Smooth muscle cell (in vitro differentiated cells): ENCODE results near the gene SPDYE5. TPM values are rescaled to one million over a fixed set of nuclear protein-coding genes. Genes with fewer than 3 reads are reported as not detected.
"Not testable (repeated sequence)": the region's sequence is repeated elsewhere in the genome, so short reads cannot be mapped to it uniquely, and the experiment has no call there.

Source experiments
- DNase-seq: peaks from one replicate; lab custom pipeline; 2025; ENCODE audit not compliant: unreplicated experiment; lab: John Stamatoyannopoulos, UW
- H2AFZ ChIP-seq: fragments of 200-600 bp; sonication (generic); 2 replicates; pipeline ENCODE4 v1.6.0; 2016; ENCODE audit warnings: antibody characterized with exemption, low read depth, mild to moderate bottlenecking
- H3F3A ChIP-seq: fragments of 200-600 bp; sonication (generic); 2 replicates; pipeline ENCODE4 v1.6.0; 2017; ENCODE audit warnings: antibody characterized with exemption, low read depth
- H3K27ac ChIP-seq: fragments of 200-600 bp; sonication (generic); 2 replicates; pipeline ENCODE4 v1.5.1; 2016; ENCODE audit warnings: low read depth, mild to moderate bottlenecking
- H3K27me3 ChIP-seq: fragments of 200-600 bp; sonication (generic); 2 replicates; pipeline ENCODE4 v1.6.1; 2016; ENCODE audit warnings: low read depth, mild to moderate bottlenecking
- H3K36me3 ChIP-seq: fragments of 200-600 bp; sonication (generic); 2 replicates; pipeline ENCODE4 v1.5.1; 2016; ENCODE audit warnings: low read depth
- H3K4me1 ChIP-seq: fragments of 200-600 bp; sonication (generic); 2 replicates; pipeline ENCODE4 v1.5.1; 2016; ENCODE audit warnings: low read depth
- H3K4me2 ChIP-seq: fragments of 200-600 bp; sonication (generic); 2 replicates; pipeline ENCODE4 v1.6.0; 2016; ENCODE audit warnings: mild to moderate bottlenecking
- H3K4me3 ChIP-seq: fragments of 200-600 bp; sonication (generic); 2 replicates; pipeline ENCODE4 v1.5.1; 2016; ENCODE audit warnings: mild to moderate bottlenecking
- H3K79me2 ChIP-seq: fragments of 200-600 bp; sonication (generic); 2 replicates; pipeline ENCODE4 v1.6.0; 2016; ENCODE audit warnings: low read depth, mild to moderate bottlenecking
- H3K9ac ChIP-seq: fragments of 200-600 bp; sonication (generic); 2 replicates; pipeline ENCODE4 v1.6.0; 2016; ENCODE audit warnings: low read depth
- H3K9me3 ChIP-seq: fragments of 200-600 bp; sonication (generic); replicated peaks from 2 replicates; pipeline ENCODE4 v1.5.1; 2016; ENCODE audit warnings: low read depth
- H4K20me1 ChIP-seq: fragments of 200-600 bp; sonication (generic); 2 replicates; pipeline ENCODE4 v1.6.0; 2016; ENCODE audit warnings: low read depth
- WGBS: methylation state at CpG from one replicate; pipeline ENCODE4 v1.1.7; 2016; ENCODE audit warnings: low lambda C conversion rate; 5-methylcytosine and 5-hydroxymethylcytosine counted together
- polyA plus RNA-seq: library from polyadenylated mRNA; unstranded; fragments of >200 nt; fragmentation: Nextera tagmentation; extraction: Ambion mirVana; gene quantifications from 2 replicates; pipeline ENCODE4 v1.2.1, GENCODE V29; 2016
- total RNA-seq: library from RNA; depleted of rRNA; stranded (reverse); fragments of >200 nt; gene quantifications from 2 replicates; pipeline ENCODE4 v1.2.3, GENCODE V29; 2014

The SPDYE5 gene
- total and polyA plus RNA-seq, 2 experiments from 2014 or later, result 0.22 TPM; not detected in 1

DNA sequence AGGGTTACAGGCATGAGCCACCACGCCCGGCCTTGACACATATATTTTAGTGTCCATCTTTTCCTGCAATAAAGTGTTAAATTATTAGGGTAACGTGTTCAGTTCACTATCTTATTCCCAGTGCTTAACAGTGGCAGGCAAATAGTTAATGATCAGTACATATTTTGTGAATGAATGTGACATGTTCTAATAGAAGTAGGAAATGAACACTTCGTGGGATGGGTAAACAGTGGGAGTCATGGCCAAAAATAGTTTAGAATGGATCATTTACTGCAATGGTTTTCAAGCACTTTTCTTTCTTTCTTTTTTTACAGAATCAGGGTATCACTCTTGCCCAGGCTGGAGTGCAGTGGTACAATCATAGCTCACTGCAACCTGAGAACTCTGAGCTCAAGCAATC, 22.0 kb upstream of the SPDYE5 start:
- not testable (repeated sequence) for H3K27ac ChIP-seq, H2AFZ ChIP-seq, DNase-seq, H3K4me3 ChIP-seq, H3F3A ChIP-seq, H3K4me2 ChIP-seq, H3K27me3 ChIP-seq, H3K4me1 ChIP-seq, H3K9ac ChIP-seq, H4K20me1 ChIP-seq, H3K9me3 ChIP-seq, H3K79me2 ChIP-seq
- no CpG with 5 or more reads among the region's 4 CpGs for WGBS
- peaks cover 12% of the 10 kb centered on the region for H3K36me3 ChIP-seq

DNA sequence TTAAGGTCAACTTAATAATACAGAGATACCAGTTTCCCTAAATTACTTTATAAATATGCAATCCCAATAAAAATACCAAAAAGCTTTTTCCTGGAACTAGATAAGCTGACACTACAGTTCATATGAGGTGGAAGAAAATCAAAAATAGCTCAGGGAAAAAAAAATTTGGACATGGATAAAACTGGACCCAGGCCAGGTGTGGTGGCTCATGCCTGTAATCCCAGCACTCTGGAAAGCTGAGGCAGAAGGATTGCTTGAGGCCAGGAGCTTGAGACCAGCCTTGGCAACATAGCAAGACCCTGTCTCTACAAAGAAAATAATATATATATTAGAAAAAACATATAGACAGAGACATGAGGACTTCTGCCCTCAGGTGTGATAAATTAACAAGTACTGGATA, 14.7 kb upstream of the SPDYE5 start:
- not testable (repeated sequence) for H3K4me3 ChIP-seq, H3K9ac ChIP-seq, H3K4me1 ChIP-seq, H3K9me3 ChIP-seq, H3K27me3 ChIP-seq, H3K36me3 ChIP-seq, DNase-seq, H2AFZ ChIP-seq, H3K27ac ChIP-seq, H3K4me2 ChIP-seq, H3F3A ChIP-seq
- Histone ChIP-seq H4K20me1 (peaks cover 30% of the 10 kb centered on the region), H3K79me2 (peaks cover 15% of the 10 kb centered on the region)

DNA sequence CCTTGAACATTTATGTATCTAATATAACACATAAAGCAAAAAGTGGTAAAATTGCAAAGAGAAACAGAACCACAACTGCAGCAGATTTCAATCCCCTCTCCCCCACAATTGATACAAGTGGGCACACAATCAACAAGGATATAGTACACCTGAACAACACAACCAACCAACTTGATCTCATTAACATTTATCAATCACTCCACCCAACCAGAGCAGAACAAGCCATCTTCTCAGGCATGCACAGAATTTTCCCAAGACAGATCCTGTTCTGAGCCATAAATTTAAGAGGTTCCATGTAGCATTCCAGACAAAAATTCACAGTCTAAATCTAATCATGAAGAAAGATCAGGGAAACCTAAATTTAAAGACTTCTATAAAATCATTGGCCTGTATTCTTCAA, 11.8 kb upstream of the SPDYE5 start:
- not testable (repeated sequence) for H3K27ac ChIP-seq, H3K4me3 ChIP-seq, H3K27me3 ChIP-seq, DNase-seq, H3K4me1 ChIP-seq, H3K36me3 ChIP-seq, H3K9me3 ChIP-seq, H3F3A ChIP-seq, H3K4me2 ChIP-seq, H2AFZ ChIP-seq, H3K9ac ChIP-seq
- Histone ChIP-seq H3K79me2 (peaks cover 18% of the 10 kb centered on the region), H4K20me1 (peaks cover 33% of the 10 kb centered on the region)

DNA sequence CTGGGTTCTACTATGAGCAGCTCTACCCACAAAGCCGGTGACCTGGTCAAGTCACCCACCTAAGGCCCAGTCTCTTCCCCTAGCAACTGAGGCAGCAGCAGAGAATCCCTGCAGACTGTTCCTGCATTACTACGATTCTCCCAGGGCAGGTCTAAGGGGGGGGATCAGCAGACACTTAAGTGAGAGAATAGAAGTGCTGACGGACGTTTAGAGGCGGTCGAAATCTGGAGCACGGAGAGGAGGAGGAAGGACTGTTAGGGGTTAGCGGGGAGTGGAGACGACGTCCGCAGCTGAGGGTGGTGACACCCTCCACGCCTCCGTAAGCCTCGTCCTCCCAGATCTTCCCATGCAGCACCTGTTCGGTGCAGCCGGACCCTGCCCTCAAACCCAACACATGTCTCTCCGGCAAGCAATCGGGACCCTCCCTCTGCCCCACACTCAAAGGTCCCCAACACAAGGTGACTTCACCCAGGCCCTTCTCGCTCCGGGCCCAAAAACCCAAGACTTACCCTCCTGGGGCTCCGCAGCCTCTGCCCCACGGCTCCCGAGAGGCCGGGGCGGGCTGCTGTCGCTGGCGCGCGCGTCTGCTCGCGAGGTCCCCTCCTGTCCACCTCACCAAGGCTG, 6.7 kb upstream of the SPDYE5 start:
- Histone ChIP-seq H3K4me2 (peak overlapping the region; percentile 96), H3K4me3 (peak overlapping the region; percentile 98), H3K9ac (peak overlapping the region; percentile 82), H3K27ac (peak overlapping the region; percentile 71), H3K79me2 (peaks cover 13% of the 10 kb centered on the region), H4K20me1 (peaks cover 17% of the 10 kb centered on the region)
- not testable (repeated sequence) for H3K4me1 ChIP-seq, H2AFZ ChIP-seq, H3K9me3 ChIP-seq, DNase-seq, H3K27me3 ChIP-seq, H3F3A ChIP-seq, H3K36me3 ChIP-seq
- 2% methylated on average over 32 of the region's 32 CpGs for WGBS

DNA sequence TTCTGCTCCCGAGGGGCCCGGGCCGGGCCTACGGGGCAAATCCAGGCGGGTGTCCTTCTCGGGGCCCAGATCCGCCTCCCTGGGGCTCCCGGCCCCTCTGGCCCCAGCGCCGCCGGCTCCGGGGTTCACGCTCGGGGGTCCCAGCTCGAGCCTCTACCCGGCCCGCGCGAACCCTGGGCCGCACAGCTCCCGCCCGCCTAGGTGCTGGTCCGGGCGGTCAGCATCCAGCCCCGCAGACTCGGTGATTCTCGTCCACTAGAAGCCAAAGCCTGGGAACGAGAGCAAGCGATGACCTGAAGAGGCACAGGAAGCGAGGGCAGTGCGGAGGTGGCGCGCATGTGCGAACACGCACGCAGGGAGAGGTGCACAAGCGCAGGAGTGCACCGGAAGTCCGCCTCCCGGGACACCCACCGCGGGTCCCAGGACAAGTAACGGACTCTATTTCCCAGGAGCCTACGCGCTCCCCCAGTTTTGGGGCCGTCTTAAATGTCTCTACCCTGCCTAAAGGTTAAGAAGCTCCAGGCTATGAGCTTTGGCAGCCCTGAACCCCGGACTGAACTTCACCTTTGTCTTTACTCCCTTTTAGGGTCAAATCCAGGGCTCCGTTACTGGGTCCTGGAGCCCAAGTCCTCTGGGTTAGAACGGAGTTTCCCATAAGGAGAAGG, 6.0 kb upstream of the SPDYE5 start, which contains the start of gene POM121C:
Gene POM121C (minus strand): TSS at position 321 of the 665 bp plus-strand sequence. CDS start 44,803 bp downstream, outside the sequence.
- Histone ChIP-seq H3K27ac (peak within 1 kb of the TSS; percentile 71), H4K20me1 (peaks cover 14% of the 10 kb centered on the region), H3K9ac (peak within 1 kb of the TSS; percentile 82), H2AFZ (peak within 1 kb of the TSS; percentile 88), H3K4me3 (peak within 1 kb of the TSS; percentile 98), H3K4me2 (peak within 1 kb of the TSS; percentile 96)
- not testable (repeated sequence) for H3K27me3 ChIP-seq, H3F3A ChIP-seq, H3K79me2 ChIP-seq, H3K9me3 ChIP-seq, H3K36me3 ChIP-seq, H3K4me1 ChIP-seq
- WGBS, result 1% methylated on average over 48 of the region's 49 CpGs
- peak; percentile 48 for DNase-seq

DNA sequence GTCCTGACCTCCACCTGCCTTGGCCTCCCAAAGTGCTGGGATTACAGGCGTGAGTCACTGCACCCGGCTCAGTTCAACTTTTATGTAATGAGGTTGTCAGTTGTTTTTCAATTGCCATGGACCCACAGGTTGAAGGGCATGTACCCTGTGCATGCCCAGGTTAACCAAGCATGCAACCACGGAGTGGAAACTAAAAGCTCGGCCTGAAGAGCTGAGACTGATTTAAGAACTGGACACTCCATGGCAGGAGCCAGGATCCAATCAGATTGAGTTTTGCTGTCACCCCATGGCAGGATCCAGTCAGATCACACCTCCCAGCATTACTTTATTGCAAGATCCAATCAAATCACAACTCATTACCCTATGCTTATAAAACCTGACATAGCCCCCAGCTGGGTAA, 16.9 kb downstream of the SPDYE5 start:
- not testable (repeated sequence) for DNase-seq, H3K9ac ChIP-seq, H3K27ac ChIP-seq, H3K27me3 ChIP-seq, H3K4me1 ChIP-seq, H3K9me3 ChIP-seq, H3K36me3 ChIP-seq, H3K4me3 ChIP-seq, H2AFZ ChIP-seq, H3F3A ChIP-seq, H4K20me1 ChIP-seq, H3K79me2 ChIP-seq, H3K4me2 ChIP-seq
- 95% methylated on average over 2 of the region's 4 CpGs for WGBS

DNA sequence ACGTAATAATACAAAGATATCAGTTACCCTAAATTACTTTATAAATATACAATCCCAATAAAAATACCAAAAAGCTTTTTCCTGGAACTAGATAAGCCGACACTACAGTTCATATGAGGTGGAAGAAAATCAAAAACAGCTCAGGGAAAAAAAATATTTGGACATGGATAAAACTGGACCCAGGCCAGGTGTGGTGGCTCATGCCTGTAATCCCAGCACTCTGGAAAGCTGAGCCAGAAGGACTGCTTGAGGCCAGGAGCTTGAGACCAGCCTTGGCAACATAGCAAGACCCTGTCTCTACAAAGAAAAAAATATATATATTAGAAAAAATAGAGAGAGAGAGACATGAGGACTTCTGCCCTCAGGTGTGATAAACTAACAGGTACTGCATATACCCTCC, 26.7 kb downstream of the SPDYE5 start:
- H3K27me3 ChIP-seq, H2AFZ ChIP-seq, H3K4me1 ChIP-seq, H3K4me3 ChIP-seq, H3F3A ChIP-seq, H3K27ac ChIP-seq, DNase-seq, H3K9me3 ChIP-seq, H3K9ac ChIP-seq, H3K4me2 ChIP-seq: not testable (repeated sequence)
- H3K36me3 ChIP-seq, result peaks cover 13% of the 10 kb centered on the region
- H4K20me1 ChIP-seq, result peaks cover 38% of the 10 kb centered on the region
- WGBS, result 94% methylated on average over 2 of the region's 2 CpGs
- peaks cover 52% of the 10 kb centered on the region for H3K79me2 ChIP-seq

DNA sequence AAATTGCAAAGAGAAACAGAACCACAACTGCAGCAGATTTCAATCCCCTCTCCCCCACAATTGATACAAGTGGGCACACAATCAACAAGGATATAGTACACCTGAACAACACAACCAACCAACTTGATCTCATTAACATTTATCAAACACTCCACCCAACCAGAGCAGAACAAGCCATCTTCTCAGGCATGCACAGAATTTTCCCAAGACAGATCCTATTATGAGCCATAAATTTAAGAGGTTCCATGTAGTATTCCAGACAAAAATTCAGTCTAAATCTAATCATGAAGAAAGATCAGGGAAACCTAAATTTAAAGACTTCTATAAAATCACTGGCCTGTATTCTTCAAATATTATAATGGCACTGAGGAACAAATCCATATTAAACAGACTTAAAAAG, 29.6 kb downstream of the SPDYE5 start:
- not testable (repeated sequence) for H3K9me3 ChIP-seq, H3F3A ChIP-seq, H3K27ac ChIP-seq, H3K4me1 ChIP-seq, H3K9ac ChIP-seq, DNase-seq, H2AFZ ChIP-seq, H3K4me3 ChIP-seq, H3K4me2 ChIP-seq, H3K27me3 ChIP-seq
- peaks cover 75% of the 10 kb centered on the region for H3K79me2 ChIP-seq
- H4K20me1 ChIP-seq, result peaks cover 58% of the 10 kb centered on the region
- peaks cover 22% of the 10 kb centered on the region for H3K36me3 ChIP-seq
